HepG2 (cell line): Measurements from ENCODE around the gene GCNT3. TPM values are rescaled to one million over a fixed set of nuclear protein-coding genes. Genes with fewer than 3 reads are reported as not detected.

Experiments
- ASH2L ChIP-seq: fragments of 300-600, 200-600 bp; sonication (generic); IDR thresholded peaks from 2 replicates; pipeline ENCODE4 v1.7.0; 2017; ENCODE audit warnings: low read depth, mild to moderate bottlenecking, moderate library complexity, mixed read lengths, low read length; ENCODE audit not compliant: insufficient read length
- ATF7 ChIP-seq, 2 experiments: fragments of 450-650 bp in 1 of 2; sonication (generic) in 1 of 2; formaldehyde crosslinking in 1 of 2; IDR thresholded peaks; 2 replicates each; pipeline versions ENCODE4 v1.4.0 to v1.6.1; 2016 to 2020; ENCODE audit warnings: antibody characterized with exemption in 1 of 2, mild to moderate bottlenecking in 1 of 2, missing genetic modification reagents in 1 of 2
- CERS6 ChIP-seq: sonication (generic); formaldehyde crosslinking; IDR thresholded peaks from 2 replicates; pipeline ENCODE4 v1.5.0; 2020; ENCODE audit warnings: missing genetic modification reagents
- CSRNP1 ChIP-seq: sonication (generic); formaldehyde crosslinking; IDR thresholded peaks from 2 replicates; pipeline ENCODE4 v1.8.1; 2023; ENCODE audit warnings: mild to moderate bottlenecking, missing genetic modification reagents
- EP300 ChIP-seq, 3 experiments: sonication (generic) in 1 of 3; formaldehyde crosslinking in 1 of 3; IDR thresholded peaks; 2 replicates each; pipeline versions ENCODE4 v1.5.1 to v1.6.1; 2011 to 2020; ENCODE audit warnings: low read depth in 2 of 3, low read length in 2 of 3, borderline replicate concordance in 1 of 3, improper control_type of control experiment in 1 of 3, mild to moderate bottlenecking in 1 of 3, missing genetic modification reagents in 1 of 3, moderate library complexity in 1 of 3
- FOXP1 ChIP-seq, 2 experiments: fragments of 450-650 bp in 1 of 2; IDR thresholded peaks; 2 replicates each; pipeline ENCODE4 v1.6.1; 2017 to 2018; ENCODE audit warnings: antibody characterized with exemption in 1 of 2
- HDAC2 ChIP-seq: sonication (generic); formaldehyde crosslinking; IDR thresholded peaks from 2 replicates; pipeline ENCODE4 v1.4.0; 2020; ENCODE audit warnings: missing genetic modification reagents
- NR2F6 ChIP-seq, 2 experiments: IDR thresholded peaks; 2 replicates each; pipeline ENCODE4 v1.6.1; 2016; ENCODE audit warnings: antibody characterized with exemption in 1 of 2, mild to moderate bottlenecking in 1 of 2
- PLSCR1 ChIP-seq: sonication (generic); formaldehyde crosslinking; IDR thresholded peaks from 2 replicates; pipeline ENCODE4 v1.5.0; 2020; ENCODE audit warnings: missing genetic modification reagents, mild to moderate bottlenecking, borderline replicate concordance
- RXRA ChIP-seq: sonication (generic); formaldehyde crosslinking; IDR thresholded peaks from 2 replicates; pipeline ENCODE4 v1.5.1; 2020; ENCODE audit warnings: missing genetic modification reagents
- SAFB2 ChIP-seq: sonication (generic); formaldehyde crosslinking; IDR thresholded peaks from 2 replicates; pipeline ENCODE4 v1.5.1; 2020; ENCODE audit warnings: missing genetic modification reagents, low read depth, mild to moderate bottlenecking, borderline replicate concordance
- SMYD3 ChIP-seq: sonication (generic); formaldehyde crosslinking; IDR thresholded peaks from 2 replicates; pipeline ENCODE4 v1.8.1; 2023; ENCODE audit warnings: mild to moderate bottlenecking, missing genetic modification reagents
- ZBTB33 ChIP-seq: sonication (generic); formaldehyde crosslinking; IDR thresholded peaks from 2 replicates; pipeline ENCODE4 v1.4.0; 2020; ENCODE audit warnings: missing genetic modification reagents
- ZBTB37 ChIP-seq: sonication (generic); formaldehyde crosslinking; IDR thresholded peaks from 2 replicates; pipeline ENCODE4 v1.4.0; 2020; ENCODE audit warnings: mild to moderate bottlenecking, missing genetic modification reagents
- ZBTB4 ChIP-seq: sonication (generic); formaldehyde crosslinking; IDR thresholded peaks from 2 replicates; pipeline ENCODE4 v1.4.0; 2020; ENCODE audit warnings: missing genetic modification reagents, mild to moderate bottlenecking, borderline replicate concordance
- ZKSCAN1 ChIP-seq: fragments of 150-350 bp; IDR thresholded peaks from 2 replicates; pipeline ENCODE4 v1.6.1; 2014; ENCODE audit warnings: low read length
- ZNF841 ChIP-seq: sonication (generic); formaldehyde crosslinking; IDR thresholded peaks from 2 replicates; pipeline ENCODE4 v1.8.1; 2023; ENCODE audit warnings: missing genetic modification reagents, borderline replicate concordance
- ZSCAN12 ChIP-seq: sonication (generic); formaldehyde crosslinking; IDR thresholded peaks from 2 replicates; pipeline ENCODE4 v1.9.0; 2021; ENCODE audit warnings: mild to moderate bottlenecking, missing genetic modification reagents
- polyA plus RNA-seq, 8 experiments: library from polyadenylated mRNA; depleted of rRNA in 3 of 8; stranded (reverse) in 7 of 8; unstranded in 1 of 8; fragments of >200 nt; fragmentation: Illumina TruSeq in 4 of 8; extraction: Trizol in 4 of 8; gene quantifications; 2 replicates each; pipeline versions ENCODE4 v1.2.1 to v1.2.3, GENCODE V29; 2011 to 2016; ENCODE audit warnings: low read depth in 4 of 8, missing spikeins in 1 of 8, mixed read lengths in 1 of 8; ENCODE audit not compliant: insufficient read depth in 1 of 8
- total RNA-seq, 5 experiments: library from RNA; depleted of rRNA; stranded (reverse); fragments of >200 nt; fragmentation: Illumina TruSeq; extraction: Trizol; gene quantifications; 2 replicates each; pipeline ENCODE4 v1.2.3, GENCODE V29; 2016; ENCODE audit warnings: low read depth in 1 of 5

The GCNT3 gene
- total and polyA plus RNA-seq, 2 of the 13 experiments (the other 11 are each of a cell fraction or from before 2014, with no cell fraction given), result 6.8 to 9.8 TPM

- TF ChIP-seq ZBTB37 (CRISPR knock-in tag) (no peak), PLSCR1 (CRISPR knock-in tag) (no peak), ZNF841 (no peak), CSRNP1 (CRISPR knock-in tag) (no peak), HDAC2 (CRISPR knock-in tag) (peak; percentile 35; the same call in 1 of the 2 replicates), NR2F6 (IDR thresholded peaks at IDR 0.05) (0 out of 2 replicates have a peak, but pooled peaks have one; percentile 15), NR2F6 (CRISPR knock-in tag; IDR thresholded peaks at IDR 0.05) (no peak), SAFB2 (no peak), ZBTB33 (CRISPR knock-in tag) (no peak), FOXP1 (IDR thresholded peaks at IDR 0.05) (no peak), FOXP1 (CRISPR knock-in tag; IDR thresholded peaks at IDR 0.05) (no peak), ASH2L (no peak), ATF7 (IDR thresholded peaks at IDR 0.05) (no peak), ATF7 (CRISPR knock-in tag; IDR thresholded peaks at IDR 0.05) (no peak), EP300 (IDR thresholded peaks at IDR 0.05; ENCODE audit: low read depth in 2 of 2, low read length in 2 of 2) (peak in 1 of 2 experiments; percentile 41; a peak in 1 of 4 replicates), EP300 (CRISPR knock-in tag; IDR thresholded peaks at IDR 0.05; ENCODE audit: borderline replicate concordance) (0 out of 2 replicates have a peak, but pooled peaks have one; percentile 38), RXRA (CRISPR knock-in tag) (peak; percentile 27; the same call in 1 of the 2 replicates), CERS6 (CRISPR knock-in tag) (no peak), ZBTB4 (CRISPR knock-in tag) (no peak), SMYD3 (CRISPR knock-in tag) (no peak), ZKSCAN1 (no peak), ZSCAN12 (CRISPR knock-in tag) (no peak)
Measured at GRCh38 chr15:59595434-59595915, 16.1 kb upstream of the GCNT3 start (continued).
